Stimulated activated CD8-positive, alpha-beta memory T cell treated with anti-CD3 and anti-CD28 coated beads, Interleukin-7, amount 100 ng/mL, for 48 hours (primary cell): ENCODE data around the gene CTNNA2.
"Not testable (repeated sequence)": the region's sequence is repeated elsewhere in the genome, so short reads cannot be mapped to it uniquely, and the experiment has no call there.

Experiments
- DNase-seq, 2 donors: peaks; one replicate each; pipeline ENCODE4 v3.0.0-alpha.2; 2020; ENCODE audit warnings: low read depth in 1 of 2; ENCODE audit errors: extremely low read depth in 1 of 2

The CTNNA2 gene

DNA sequence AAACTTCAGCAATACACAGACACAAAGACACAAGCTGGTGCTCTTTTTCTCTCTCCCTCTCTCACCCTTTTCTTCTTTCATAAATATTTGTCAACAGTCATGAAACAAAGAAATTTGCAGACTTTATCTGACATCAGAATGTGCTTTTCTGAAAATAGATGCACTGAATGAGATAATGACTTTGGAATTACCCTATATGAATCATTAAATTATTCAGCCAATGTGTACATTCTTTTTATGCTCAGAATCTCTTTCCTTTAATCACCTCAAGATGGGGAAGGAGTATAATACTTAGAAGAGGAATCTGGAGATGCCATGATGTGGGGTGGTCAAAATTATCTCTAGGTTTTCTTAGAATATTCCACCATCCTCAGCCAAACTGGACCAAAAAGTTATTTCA lies 501.8 kb downstream of the CTNNA2 start:
- no peak for DNase-seq

GRCh38 chr2:80016171-80016570 lies 503.3 kb downstream of the CTNNA2 start:
- DNase-seq: no peak

- no peak for DNase-seq
Measured at GRCh38 chr2:80019571-80020460, 507.0 kb downstream of the CTNNA2 start.

- no peak for DNase-seq
Measured at GRCh38 chr2:80022018-80022417, 509.2 kb downstream of the CTNNA2 start.

- DNase-seq: no peak
Measured at GRCh38 chr2:80026040-80026729, 513.3 kb downstream of the CTNNA2 start.

- DNase-seq: no peak
Measured at GRCh38 chr2:80028051-80028450, 515.2 kb downstream of the CTNNA2 start.

- no peak for DNase-seq
Measured at GRCh38 chr2:80028584-80028983, 515.7 kb downstream of the CTNNA2 start.

GRCh38 chr2:80030135-80030534 lies 517.3 kb downstream of the CTNNA2 start:
- DNase-seq: no peak

GRCh38 chr2:80032684-80033083 lies 519.8 kb downstream of the CTNNA2 start:
- not testable (repeated sequence) for DNase-seq

GRCh38 chr2:80035749-80036285 lies 523.0 kb downstream of the CTNNA2 start:
- no peak for DNase-seq

GRCh38 chr2:80037310-80037709 lies 524.5 kb downstream of the CTNNA2 start:
- DNase-seq: no peak

GRCh38 chr2:80040226-80040625 lies 527.4 kb downstream of the CTNNA2 start:
- no peak for DNase-seq

DNA sequence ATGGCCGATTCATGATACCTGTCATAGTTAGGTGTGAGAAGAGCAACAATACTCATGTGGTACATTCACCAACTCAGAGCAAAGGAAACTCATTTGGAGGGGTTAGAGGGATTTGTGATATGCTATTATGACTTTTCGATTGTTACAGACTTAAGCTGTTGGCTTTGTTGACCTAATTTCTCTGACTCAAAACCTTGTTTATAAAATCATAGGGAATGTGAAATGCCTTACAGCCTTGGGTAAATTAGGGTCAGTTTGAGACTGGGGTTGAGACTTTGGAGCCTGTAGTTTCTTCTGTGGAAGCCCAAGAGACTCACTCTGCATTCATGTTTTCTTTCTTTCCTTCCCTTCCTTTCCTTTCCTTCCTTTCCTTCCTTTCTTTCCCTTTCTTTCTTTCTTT lies 529.8 kb downstream of the CTNNA2 start:
- DNase-seq: no peak

GRCh38 chr2:80048296-80048695 lies 535.4 kb downstream of the CTNNA2 start:
- DNase-seq: no peak

GRCh38 chr2:80050246-80050645 lies 537.4 kb downstream of the CTNNA2 start:
- no peak for DNase-seq

- no peak for DNase-seq
Measured at GRCh38 chr2:80053522-80054345, 540.9 kb downstream of the CTNNA2 start.

DNA sequence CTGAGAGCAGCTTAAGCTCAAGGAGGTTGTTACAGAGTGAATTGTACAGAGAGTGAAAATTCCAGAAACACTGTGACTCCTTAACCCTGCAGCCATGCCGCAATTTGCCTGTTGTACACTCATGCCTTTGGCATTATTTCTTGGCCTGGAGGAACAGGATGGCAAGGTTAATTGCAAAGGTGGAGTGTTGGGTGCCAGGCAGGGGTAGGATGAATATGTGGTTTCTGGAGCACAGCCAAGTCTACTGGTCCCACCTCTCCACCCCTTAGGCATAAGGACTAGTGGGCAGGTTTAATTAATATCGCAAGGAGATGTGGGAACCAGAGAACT lies 541.5 kb downstream of the CTNNA2 start:
- DNase-seq: no peak

- no peak for DNase-seq
Measured at GRCh38 chr2:80057956-80058355, 545.1 kb downstream of the CTNNA2 start.

DNA sequence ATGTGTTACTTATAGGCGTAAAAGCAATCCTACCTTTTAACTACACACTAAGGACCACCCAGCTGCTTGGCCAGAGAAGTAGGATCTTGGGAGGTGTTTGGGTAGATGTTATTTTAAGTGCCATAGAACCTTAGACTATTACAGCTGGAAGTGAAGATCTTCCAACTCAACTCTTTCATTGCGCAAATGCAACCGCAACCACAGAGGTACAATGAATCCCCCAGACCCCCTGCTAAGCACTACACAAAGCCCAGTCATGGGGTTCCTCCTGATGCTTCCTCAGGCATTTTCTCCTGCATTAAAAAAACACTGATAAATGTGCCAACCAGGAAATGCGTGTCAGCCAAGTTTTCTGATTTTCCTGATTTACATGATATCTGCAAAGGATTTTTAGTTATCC lies 545.7 kb downstream of the CTNNA2 start:
- DNase-seq: no peak

DNA sequence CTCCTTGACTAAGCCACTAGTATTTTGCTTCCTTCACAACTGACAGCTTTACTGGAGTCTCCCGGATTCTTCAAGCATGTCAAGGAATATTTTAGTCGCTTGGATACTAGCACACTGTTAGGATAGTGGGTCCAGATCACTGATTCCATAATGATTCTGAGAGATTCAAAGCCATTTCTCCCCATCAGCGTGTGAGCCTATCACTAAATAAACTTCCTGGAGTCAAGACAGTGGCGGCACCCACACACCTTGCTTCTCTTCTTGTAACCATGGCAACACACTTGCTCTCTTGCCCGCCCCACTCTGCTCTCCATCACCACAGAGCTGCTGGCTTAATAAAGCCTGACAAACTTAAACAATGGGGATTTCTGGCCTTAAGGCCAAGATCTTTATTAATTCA lies 546.6 kb downstream of the CTNNA2 start:
- no peak for DNase-seq

DNA sequence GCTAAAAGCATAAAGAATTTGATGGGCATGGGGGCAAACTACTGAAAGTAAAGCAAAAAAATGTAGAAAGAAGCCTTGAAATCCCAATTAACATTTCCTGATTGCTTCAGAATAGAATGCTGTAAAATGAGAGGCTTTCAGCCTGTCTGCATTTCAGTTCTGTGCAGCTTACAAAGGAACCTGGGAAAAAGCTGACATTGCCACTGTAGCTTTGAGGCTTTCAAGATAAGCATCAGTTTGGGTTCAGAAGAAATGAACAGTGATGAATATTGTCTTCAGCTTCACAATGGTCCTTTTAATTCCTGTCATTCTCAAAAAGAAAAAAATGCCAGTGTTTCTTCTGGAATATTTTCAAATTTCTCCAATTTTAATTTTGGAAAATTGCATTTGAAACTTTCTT lies 549.0 kb downstream of the CTNNA2 start:
- DNase-seq: no peak
